GM12892 (cell line): Measurements from ENCODE around the gene SLC9A9.

ENCODE experiments used
- POLR2A ChIP-seq: IDR thresholded peaks from 2 replicates; pipeline ENCODE4 v1.6.1; 2011; ENCODE audit warnings: low read depth, low read length, control low read depth
- POLR2AphosphoS5 ChIP-seq: IDR thresholded peaks from 2 replicates; pipeline ENCODE4 v1.6.1; 2011; ENCODE audit warnings: low read depth, low read length, control low read depth
- TAF1 ChIP-seq: IDR thresholded peaks from 2 replicates; pipeline ENCODE4 v1.6.1; 2011; ENCODE audit warnings: low read depth, mild to moderate bottlenecking, control low read depth, low read length, borderline replicate concordance

- TF ChIP-seq POLR2A: no peak
- no peak for TF ChIP-seq POLR2AphosphoS5
- TF ChIP-seq TAF1: no peak
Measured at GRCh38 chr3:143313025-143313892, 535.0 kb downstream of the SLC9A9 start.
